Smooth muscle cell (in vitro differentiated cells): Measurements from ENCODE around the gene CD69. TPM values are rescaled to one million over a fixed set of nuclear protein-coding genes. Genes with fewer than 3 reads are reported as not detected.

Experiments used
- DNase-seq: peaks from one replicate; lab custom pipeline; 2025; ENCODE audit not compliant: unreplicated experiment; lab: John Stamatoyannopoulos, UW
- H2AFZ ChIP-seq: fragments of 200-600 bp; sonication (generic); 2 replicates; pipeline ENCODE4 v1.6.0; 2016; ENCODE audit warnings: antibody characterized with exemption, low read depth, mild to moderate bottlenecking
- H3F3A ChIP-seq: fragments of 200-600 bp; sonication (generic); 2 replicates; pipeline ENCODE4 v1.6.0; 2017; ENCODE audit warnings: antibody characterized with exemption, low read depth
- H3K27ac ChIP-seq: fragments of 200-600 bp; sonication (generic); 2 replicates; pipeline ENCODE4 v1.5.1; 2016; ENCODE audit warnings: low read depth, mild to moderate bottlenecking
- H3K27me3 ChIP-seq: fragments of 200-600 bp; sonication (generic); 2 replicates; pipeline ENCODE4 v1.6.1; 2016; ENCODE audit warnings: low read depth, mild to moderate bottlenecking
- H3K36me3 ChIP-seq: fragments of 200-600 bp; sonication (generic); 2 replicates; pipeline ENCODE4 v1.5.1; 2016; ENCODE audit warnings: low read depth
- H3K4me1 ChIP-seq: fragments of 200-600 bp; sonication (generic); 2 replicates; pipeline ENCODE4 v1.5.1; 2016; ENCODE audit warnings: low read depth
- H3K4me2 ChIP-seq: fragments of 200-600 bp; sonication (generic); 2 replicates; pipeline ENCODE4 v1.6.0; 2016; ENCODE audit warnings: mild to moderate bottlenecking
- H3K4me3 ChIP-seq: fragments of 200-600 bp; sonication (generic); 2 replicates; pipeline ENCODE4 v1.5.1; 2016; ENCODE audit warnings: mild to moderate bottlenecking
- H3K79me2 ChIP-seq: fragments of 200-600 bp; sonication (generic); 2 replicates; pipeline ENCODE4 v1.6.0; 2016; ENCODE audit warnings: low read depth, mild to moderate bottlenecking
- H3K9ac ChIP-seq: fragments of 200-600 bp; sonication (generic); 2 replicates; pipeline ENCODE4 v1.6.0; 2016; ENCODE audit warnings: low read depth
- H3K9me3 ChIP-seq: fragments of 200-600 bp; sonication (generic); replicated peaks from 2 replicates; pipeline ENCODE4 v1.5.1; 2016; ENCODE audit warnings: low read depth
- H4K20me1 ChIP-seq: fragments of 200-600 bp; sonication (generic); 2 replicates; pipeline ENCODE4 v1.6.0; 2016; ENCODE audit warnings: low read depth
- WGBS: methylation state at CpG from one replicate; pipeline ENCODE4 v1.1.7; 2016; ENCODE audit warnings: low lambda C conversion rate; 5-methylcytosine and 5-hydroxymethylcytosine counted together
- polyA plus RNA-seq: library from polyadenylated mRNA; unstranded; fragments of >200 nt; fragmentation: Nextera tagmentation; extraction: Ambion mirVana; gene quantifications from 2 replicates; pipeline ENCODE4 v1.2.1, GENCODE V29; 2016
- total RNA-seq: library from RNA; depleted of rRNA; stranded (reverse); fragments of >200 nt; gene quantifications from 2 replicates; pipeline ENCODE4 v1.2.3, GENCODE V29; 2014
- TF ChIP-seq, protein P1 (sequence below): fragments of 200-600 bp; sonication (generic); IDR thresholded peaks from 2 replicates; pipeline ENCODE4 v1.5.1; 2017; ENCODE audit warnings: borderline replicate concordance, mild to moderate bottlenecking, antibody characterized with exemption; ENCODE audit not compliant: insufficient read depth, poor library complexity, severe bottlenecking

Gene CD69
- total and polyA plus RNA-seq, 2 experiments from 2014 or later, result 0.13 TPM; not detected in 1

DNA sequence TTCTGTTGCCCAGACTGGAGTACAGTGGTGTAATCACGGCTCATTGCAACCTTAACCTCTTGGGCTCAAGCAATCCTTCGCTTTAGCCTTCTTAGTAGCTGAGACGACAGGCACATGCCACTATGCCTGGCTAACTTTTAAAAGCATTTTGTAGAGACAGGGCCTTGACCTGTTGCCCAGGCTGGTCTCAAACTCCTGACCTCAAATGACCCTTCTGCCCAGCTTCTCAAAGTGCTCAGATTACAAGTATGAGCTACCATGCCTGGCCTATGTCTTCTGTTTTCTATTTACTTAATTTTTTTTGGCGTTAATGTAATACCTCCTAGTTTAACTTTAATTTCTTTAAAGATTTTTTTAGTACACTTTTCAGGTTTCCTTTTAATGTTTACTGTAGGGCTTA, 46.0 kb upstream of the CD69 start:
- H2AFZ ChIP-seq, result no peak overlapping the region
- TF ChIP-seq, protein P1, sequence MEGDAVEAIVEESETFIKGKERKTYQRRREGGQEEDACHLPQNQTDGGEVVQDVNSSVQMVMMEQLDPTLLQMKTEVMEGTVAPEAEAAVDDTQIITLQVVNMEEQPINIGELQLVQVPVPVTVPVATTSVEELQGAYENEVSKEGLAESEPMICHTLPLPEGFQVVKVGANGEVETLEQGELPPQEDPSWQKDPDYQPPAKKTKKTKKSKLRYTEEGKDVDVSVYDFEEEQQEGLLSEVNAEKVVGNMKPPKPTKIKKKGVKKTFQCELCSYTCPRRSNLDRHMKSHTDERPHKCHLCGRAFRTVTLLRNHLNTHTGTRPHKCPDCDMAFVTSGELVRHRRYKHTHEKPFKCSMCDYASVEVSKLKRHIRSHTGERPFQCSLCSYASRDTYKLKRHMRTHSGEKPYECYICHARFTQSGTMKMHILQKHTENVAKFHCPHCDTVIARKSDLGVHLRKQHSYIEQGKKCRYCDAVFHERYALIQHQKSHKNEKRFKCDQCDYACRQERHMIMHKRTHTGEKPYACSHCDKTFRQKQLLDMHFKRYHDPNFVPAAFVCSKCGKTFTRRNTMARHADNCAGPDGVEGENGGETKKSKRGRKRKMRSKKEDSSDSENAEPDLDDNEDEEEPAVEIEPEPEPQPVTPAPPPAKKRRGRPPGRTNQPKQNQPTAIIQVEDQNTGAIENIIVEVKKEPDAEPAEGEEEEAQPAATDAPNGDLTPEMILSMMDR, result no peak
- no peaks in the 10 kb centered on the region for H3K79me2 ChIP-seq
- no peaks in the 10 kb centered on the region for H3K4me1 ChIP-seq
- H3K27me3 ChIP-seq, result no peaks in the 10 kb centered on the region
- WGBS, result 88% methylated on average over 4 of the region's 4 CpGs
- DNase-seq, result no peak
- H3K36me3 ChIP-seq, result no peaks in the 10 kb centered on the region
- no peak overlapping the region for H3K27ac ChIP-seq
- H3K4me3 ChIP-seq, result no peak overlapping the region
- H3K9ac ChIP-seq, result no peak overlapping the region
- no peaks in the 10 kb centered on the region for H3K9me3 ChIP-seq
- no peaks in the 10 kb centered on the region for H3F3A ChIP-seq
- no peaks in the 10 kb centered on the region for H4K20me1 ChIP-seq
- H3K4me2 ChIP-seq, result no peak overlapping the region

DNA sequence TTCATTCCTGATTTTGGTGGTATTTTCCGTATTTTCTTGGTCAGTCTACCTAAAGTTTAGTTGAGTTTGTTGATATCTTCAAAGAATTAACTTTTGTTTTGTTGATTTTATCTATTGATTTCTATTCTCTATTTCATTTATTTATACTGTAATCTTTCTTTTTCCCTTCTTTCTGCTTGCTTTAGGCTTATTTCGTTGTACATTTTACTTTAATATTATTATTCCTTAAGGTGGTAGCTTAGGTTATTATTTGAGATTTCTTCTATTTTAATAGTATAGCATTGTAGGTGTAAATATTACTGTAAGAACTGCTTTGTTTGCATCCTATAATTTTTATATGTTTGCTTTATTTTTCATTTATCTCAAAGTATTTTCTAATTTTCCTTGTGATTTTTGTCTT, 45.2 kb upstream of the CD69 start:
- H2AFZ ChIP-seq, result no peak overlapping the region
- no peaks in the 10 kb centered on the region for H3K79me2 ChIP-seq
- WGBS, result 95% methylated on average over 2 of the region's 2 CpGs
- no peaks in the 10 kb centered on the region for H3K36me3 ChIP-seq
- H3K27me3 ChIP-seq, result no peaks in the 10 kb centered on the region
- no peak overlapping the region for H3K4me2 ChIP-seq
- H3K27ac ChIP-seq, result no peak overlapping the region
- H3K4me3 ChIP-seq, result no peak overlapping the region
- H3K4me1 ChIP-seq, result no peaks in the 10 kb centered on the region
- H3F3A ChIP-seq, result no peaks in the 10 kb centered on the region
- H3K9me3 ChIP-seq, result no peaks in the 10 kb centered on the region
- no peaks in the 10 kb centered on the region for H4K20me1 ChIP-seq
- TF ChIP-seq, protein P1, result no peak
- H3K9ac ChIP-seq, result no peak overlapping the region
- DNase-seq, result no peak

DNA sequence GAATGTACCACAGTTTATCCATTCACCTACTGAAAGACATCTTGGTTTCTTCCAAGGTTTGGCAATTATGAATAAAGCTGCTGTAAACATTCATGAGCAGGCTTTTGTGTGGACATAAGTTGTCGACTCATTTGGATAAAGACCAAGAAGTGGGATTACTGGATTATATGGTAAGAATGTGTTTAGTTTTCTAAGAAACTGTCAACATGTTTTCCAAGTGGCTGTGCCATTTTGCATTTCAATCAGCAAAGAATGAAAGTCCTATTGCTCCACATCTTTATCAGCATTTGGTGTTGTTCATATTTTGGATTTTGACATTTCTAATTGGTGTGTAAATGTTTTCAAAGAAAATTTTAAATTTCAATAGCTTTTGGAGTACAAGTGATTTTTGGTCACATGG, 39.3 kb upstream of the CD69 start:
- TF ChIP-seq, protein P1, result no peak
- WGBS, result 33% methylated on average over 1 of the region's 1 CpG

DNA sequence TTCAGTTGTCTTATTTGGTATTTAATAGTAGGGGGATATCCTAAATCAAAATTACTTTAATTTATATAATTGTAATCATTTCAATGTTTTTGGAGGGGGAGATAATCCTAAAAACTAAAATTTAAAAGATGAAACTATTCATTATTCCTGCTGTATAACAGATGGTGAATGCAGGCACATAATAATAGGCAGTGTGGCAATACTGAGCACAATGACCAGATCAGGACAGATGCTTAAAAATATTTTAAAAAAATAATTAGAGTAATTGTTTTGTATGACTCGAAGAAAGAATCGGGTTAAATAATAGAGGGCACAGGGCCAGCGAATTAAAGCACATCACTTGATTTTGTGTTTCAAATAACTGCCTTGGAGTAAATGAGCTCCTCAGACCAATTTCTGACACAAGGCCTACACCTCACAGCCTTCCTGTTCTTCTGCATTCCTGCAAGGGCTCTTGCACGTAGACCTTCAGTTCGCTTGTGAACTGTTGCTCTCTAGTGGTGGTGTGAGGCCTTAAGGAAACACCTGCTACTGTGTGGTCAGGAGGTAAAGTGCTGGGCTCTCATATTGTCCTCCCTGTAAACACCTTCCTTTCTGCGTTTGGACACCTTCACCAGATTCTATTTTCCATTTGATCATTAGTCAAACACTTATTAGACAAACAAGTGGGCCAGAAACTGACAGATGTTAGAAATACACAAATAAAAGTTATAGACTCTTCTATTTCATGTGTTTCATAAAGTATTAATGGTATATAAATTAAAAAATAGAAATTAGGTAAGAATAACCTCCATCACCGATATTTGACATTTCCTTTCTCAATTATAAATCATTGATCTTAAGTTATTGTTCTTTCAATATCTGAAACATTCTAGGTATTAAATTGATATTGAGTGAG, 37.3 kb upstream of the CD69 start:
- Histone ChIP-seq H3K79me2 (no peaks in the 10 kb centered on the region), H3F3A (no peaks in the 10 kb centered on the region), H3K36me3 (no peaks in the 10 kb centered on the region), H3K9ac (no peak overlapping the region), H3K4me2 (no peak overlapping the region), H2AFZ (no peak overlapping the region), H4K20me1 (no peaks in the 10 kb centered on the region), H3K27ac (no peak overlapping the region), H3K27me3 (no peaks in the 10 kb centered on the region), H3K4me1 (no peaks in the 10 kb centered on the region), H3K4me3 (no peak overlapping the region), H3K9me3 (no peaks in the 10 kb centered on the region)
- no peak for DNase-seq
- TF ChIP-seq, protein P1, result peak; percentile 23
- 49% methylated on average over 7 of the region's 7 CpGs for WGBS

More for the DNA sequence above, 39.3 kb upstream of the CD69 start:
- DNase-seq, result no peak
- no peaks in the 10 kb centered on the region for H3K79me2 ChIP-seq
- H3K9me3 ChIP-seq, result no peaks in the 10 kb centered on the region
- H3F3A ChIP-seq, result no peaks in the 10 kb centered on the region
- H3K4me3 ChIP-seq, result no peak overlapping the region
- no peaks in the 10 kb centered on the region for H3K27me3 ChIP-seq
- no peaks in the 10 kb centered on the region for H4K20me1 ChIP-seq
- H3K27ac ChIP-seq, result no peak overlapping the region
- no peaks in the 10 kb centered on the region for H3K4me1 ChIP-seq
- no peak overlapping the region for H2AFZ ChIP-seq
- no peaks in the 10 kb centered on the region for H3K36me3 ChIP-seq
- H3K4me2 ChIP-seq, result no peak overlapping the region
- no peak overlapping the region for H3K9ac ChIP-seq
